Measurements from ENCODE around the gene ANKRD31. TPM values are rescaled to one million over a fixed set of nuclear protein-coding genes. Genes with fewer than 3 reads are reported as not detected.
A peak's percentile ranks its signal among the peaks of the same experiment; 100 is the strongest.
"Not testable (repeated sequence)": the region's sequence is repeated elsewhere in the genome, so short reads cannot be mapped to it uniquely, and the experiment has no call there.

ANKRD31 gene
- total RNA-seq, 1 donor from 2014 or later = 0.12 TPM

GRCh38 chr5:75185763-75186162 lies 50.9 kb downstream of the ANKRD31 start:
- no peak overlapping the region for H3K4me3 ChIP-seq (ENCODE audit: low read depth, low read length)
- no peak for TF ChIP-seq CTCF (conservative IDR thresholded peaks at IDR 0.05; ENCODE audit: low read depth, low read length)
- no peak for DNase-seq (ENCODE audit: low read depth)

- DNase-seq (ENCODE audit: low read depth); H3K4me3 ChIP-seq (ENCODE audit: low read depth, low read length): not testable (repeated sequence)
These were observed 60.7 kb downstream of the ANKRD31 start for GRCh38 chr5:75176009-75176408.

- H3K4me3 ChIP-seq (ENCODE audit: low read depth, low read length); DNase-seq (ENCODE audit: low read depth): not testable (repeated sequence)
These were observed 61.8 kb downstream of the ANKRD31 start for GRCh38 chr5:75174872-75175271.

GRCh38 chr5:75169516-75169915 lies 67.2 kb downstream of the ANKRD31 start:
- DNase-seq (ENCODE audit: low read depth) = no peak
- TF ChIP-seq CTCF (conservative IDR thresholded peaks at IDR 0.05; ENCODE audit: low read depth, low read length) = no peak
- H3K4me3 ChIP-seq (ENCODE audit: low read depth, low read length) = no peak overlapping the region

- TF ChIP-seq CTCF (conservative IDR thresholded peaks at IDR 0.05; ENCODE audit: low read depth, low read length) = no peak
- H3K4me3 ChIP-seq (ENCODE audit: low read depth, low read length) = no peak overlapping the region
- DNase-seq (ENCODE audit: low read depth) = no peak
These were observed 68.5 kb downstream of the ANKRD31 start for GRCh38 chr5:75168026-75168735.

GRCh38 chr5:75167345-75167744 lies 69.3 kb downstream of the ANKRD31 start:
- peak; percentile 42 for TF ChIP-seq CTCF (conservative IDR thresholded peaks at IDR 0.05; ENCODE audit: low read depth, low read length)
- DNase-seq (ENCODE audit: low read depth) = no peak
- no peak overlapping the region for H3K4me3 ChIP-seq (ENCODE audit: low read depth, low read length)

- DNase-seq (ENCODE audit: low read depth); H3K4me3 ChIP-seq (ENCODE audit: low read depth, low read length): not testable (repeated sequence)
These were observed 75.2 kb downstream of the ANKRD31 start for GRCh38 chr5:75161508-75161907.

- TF ChIP-seq CTCF (conservative IDR thresholded peaks at IDR 0.05; ENCODE audit: low read depth, low read length) = peak; percentile 29
- no peak for DNase-seq (ENCODE audit: low read depth)
- H3K4me3 ChIP-seq (ENCODE audit: low read depth, low read length) = no peak overlapping the region
These were observed 80.1 kb downstream of the ANKRD31 start for GRCh38 chr5:75156585-75156984.
